MM.1S (cell line): ENCODE results near the gene ERCC4.

ENCODE experiments used
- DNase-seq: peaks from one replicate; pipeline ENCODE4 v3.0.0-alpha.2; 2015
- H2AFZ ChIP-seq: fragments of 300-600 bp; sonication (generic); 2 replicates; pipeline ENCODE4 v1.6.0; 2016; ENCODE audit warnings: antibody characterized with exemption, low read length
- H3F3A ChIP-seq: fragments of 300-600 bp; sonication (generic); 2 replicates; pipeline ENCODE4 v1.6.1; 2016; ENCODE audit warnings: mild to moderate bottlenecking, antibody characterized with exemption, low read length, moderate library complexity, mixed read lengths; ENCODE audit not compliant: insufficient read depth
- H3K27ac ChIP-seq: fragments of 300-600 bp; sonication (generic); 2 replicates; pipeline ENCODE4 v1.5.1; 2016; ENCODE audit warnings: mild to moderate bottlenecking, low read length
- H3K27me3 ChIP-seq: fragments of 300-600 bp; sonication (generic); replicated peaks from 2 replicates; pipeline ENCODE4 v1.6.0; 2016; ENCODE audit warnings: low read length; ENCODE audit not compliant: insufficient read depth
- H3K36me3 ChIP-seq: fragments of 300-600 bp; sonication (generic); replicated peaks from 2 replicates; pipeline ENCODE4 v1.6.1; 2016; ENCODE audit warnings: mild to moderate bottlenecking, low read length, mixed read lengths; ENCODE audit not compliant: insufficient read depth
- H3K4me1 ChIP-seq: fragments of 300-600 bp; sonication (generic); 2 replicates; pipeline ENCODE4 v1.6.1; 2016; ENCODE audit warnings: low read length, mixed read lengths
- H3K4me2 ChIP-seq: fragments of 300-600 bp; sonication (generic); 2 replicates; pipeline ENCODE4 v1.6.0; 2016; ENCODE audit warnings: low read depth, low read length
- H3K4me3 ChIP-seq: fragments of 300-600 bp; sonication (generic); 2 replicates; pipeline ENCODE4 v1.5.1; 2016; ENCODE audit warnings: low read length, mixed read lengths
- H3K79me2 ChIP-seq: fragments of 300-600 bp; sonication (generic); 2 replicates; pipeline ENCODE4 v1.6.1; 2016; ENCODE audit warnings: mixed run types, low read length, mixed read lengths
- H3K9ac ChIP-seq: fragments of 300-600 bp; sonication (generic); 2 replicates; pipeline ENCODE4 v1.6.1; 2016; ENCODE audit warnings: low read length, mixed read lengths
- H3K9me2 ChIP-seq: fragments of 300-600 bp; sonication (generic); replicated peaks from 2 replicates; pipeline ENCODE4 v1.6.1; 2016; ENCODE audit warnings: mild to moderate bottlenecking, low read length, mixed read lengths; ENCODE audit not compliant: insufficient read depth
- H3K9me3 ChIP-seq: fragments of 300-600 bp; sonication (generic); replicated peaks from 2 replicates; pipeline ENCODE4 v1.6.1; 2016; ENCODE audit warnings: mild to moderate bottlenecking, low read length, mixed read lengths; ENCODE audit not compliant: insufficient read depth
- H4K20me1 ChIP-seq: fragments of 300-600 bp; sonication (generic); 2 replicates; pipeline ENCODE4 v1.6.1; 2016; ENCODE audit warnings: mild to moderate bottlenecking, low read length, moderate library complexity, mixed read lengths; ENCODE audit not compliant: insufficient read depth
- EZH2 ChIP-seq: fragments of 300-600 bp; sonication (generic); optimal IDR thresholded peaks from 2 replicates; pipeline ENCODE3; 2017; ENCODE audit warnings: low read depth, mild to moderate bottlenecking, antibody characterized with exemption, low read length, mixed read lengths
- EZH2phosphoT487 ChIP-seq: fragments of 300-600 bp; sonication (generic); IDR thresholded peaks from 2 replicates; pipeline ENCODE4 v1.6.1; 2018; ENCODE audit warnings: antibody characterized with exemption, low read length
- TF ChIP-seq, protein P1 (sequence below): fragments of 300-600 bp; sonication (generic); IDR thresholded peaks from 2 replicates; pipeline ENCODE4 v1.5.1; 2016; ENCODE audit warnings: antibody characterized with exemption, low read length, mixed read lengths

Gene ERCC4

GRCh38 chr16:13958474-13958873 lies 38.5 kb downstream of the ERCC4 start:
- Histone ChIP-seq H3K4me2 (peak overlapping the region; percentile 75; the same call in 1 of the 2 replicates), H4K20me1 (no peaks in the 10 kb centered on the region), H3F3A (peaks cover 10% of the 10 kb centered on the region), H3K9me3 (no peaks in the 10 kb centered on the region), H3K36me3 (no peaks in the 10 kb centered on the region), H3K27ac (no peak overlapping the region), H2AFZ (no peak overlapping the region), H3K9ac (no peak overlapping the region), H3K4me3 (no peak overlapping the region), H3K27me3 (no peaks in the 10 kb centered on the region), H3K9me2 (no peaks in the 10 kb centered on the region), H3K4me1 (peaks cover 23% of the 10 kb centered on the region), H3K79me2 (no peaks in the 10 kb centered on the region)
- no peak for DNase-seq
- TF ChIP-seq EZH2phosphoT487 (no peak), EZH2 (no peak)
- TF ChIP-seq, protein P1, sequence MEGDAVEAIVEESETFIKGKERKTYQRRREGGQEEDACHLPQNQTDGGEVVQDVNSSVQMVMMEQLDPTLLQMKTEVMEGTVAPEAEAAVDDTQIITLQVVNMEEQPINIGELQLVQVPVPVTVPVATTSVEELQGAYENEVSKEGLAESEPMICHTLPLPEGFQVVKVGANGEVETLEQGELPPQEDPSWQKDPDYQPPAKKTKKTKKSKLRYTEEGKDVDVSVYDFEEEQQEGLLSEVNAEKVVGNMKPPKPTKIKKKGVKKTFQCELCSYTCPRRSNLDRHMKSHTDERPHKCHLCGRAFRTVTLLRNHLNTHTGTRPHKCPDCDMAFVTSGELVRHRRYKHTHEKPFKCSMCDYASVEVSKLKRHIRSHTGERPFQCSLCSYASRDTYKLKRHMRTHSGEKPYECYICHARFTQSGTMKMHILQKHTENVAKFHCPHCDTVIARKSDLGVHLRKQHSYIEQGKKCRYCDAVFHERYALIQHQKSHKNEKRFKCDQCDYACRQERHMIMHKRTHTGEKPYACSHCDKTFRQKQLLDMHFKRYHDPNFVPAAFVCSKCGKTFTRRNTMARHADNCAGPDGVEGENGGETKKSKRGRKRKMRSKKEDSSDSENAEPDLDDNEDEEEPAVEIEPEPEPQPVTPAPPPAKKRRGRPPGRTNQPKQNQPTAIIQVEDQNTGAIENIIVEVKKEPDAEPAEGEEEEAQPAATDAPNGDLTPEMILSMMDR = no peak

GRCh38 chr16:13959626-13960025 lies 39.7 kb downstream of the ERCC4 start:
- Histone ChIP-seq H3K4me2 (no peak overlapping the region), H3K9ac (no peak overlapping the region), H4K20me1 (no peaks in the 10 kb centered on the region), H3K4me1 (peaks cover 23% of the 10 kb centered on the region), H3K9me2 (no peaks in the 10 kb centered on the region), H3K9me3 (no peaks in the 10 kb centered on the region), H3K27ac (no peak overlapping the region), H3K36me3 (no peaks in the 10 kb centered on the region), H3F3A (peaks cover 10% of the 10 kb centered on the region), H3K4me3 (no peak overlapping the region), H3K27me3 (no peaks in the 10 kb centered on the region), H3K79me2 (no peaks in the 10 kb centered on the region), H2AFZ (no peak overlapping the region)
- DNase-seq = no peak
- TF ChIP-seq EZH2 (no peak), EZH2phosphoT487 (no peak)
- TF ChIP-seq, protein P1 = no peak

- TF ChIP-seq EZH2phosphoT487 (no peak), EZH2 (no peak)
- TF ChIP-seq, protein P1 = no peak
- no peaks in the 10 kb centered on the region for H3K79me2 ChIP-seq
- no peak overlapping the region for H3K27ac ChIP-seq
- peaks cover 20% of the 10 kb centered on the region for H3K4me1 ChIP-seq
- H3K4me2 ChIP-seq = no peak overlapping the region
- peaks cover 10% of the 10 kb centered on the region for H3F3A ChIP-seq
- no peaks in the 10 kb centered on the region for H3K27me3 ChIP-seq
- no peaks in the 10 kb centered on the region for H3K9me3 ChIP-seq
- H3K36me3 ChIP-seq = no peaks in the 10 kb centered on the region
- no peak overlapping the region for H3K4me3 ChIP-seq
- H4K20me1 ChIP-seq = no peaks in the 10 kb centered on the region
- DNase-seq = no peak
- H3K9ac ChIP-seq = no peak overlapping the region
- H3K9me2 ChIP-seq = no peaks in the 10 kb centered on the region
- no peak overlapping the region for H2AFZ ChIP-seq
Observed at GRCh38 chr16:13961099-13961811, 41.3 kb downstream of the ERCC4 start.
